Loucy (cell line): ENCODE results near the gene ODAM.
"Not testable (repeated sequence)": the region's sequence is repeated elsewhere in the genome, so short reads cannot be mapped to it uniquely, and the experiment has no call there.

Experiments
- H2AFZ ChIP-seq: fragments of 200-600 bp; sonication (generic); 2 replicates; pipeline ENCODE4 v1.6.0; 2016; ENCODE audit warnings: antibody characterized with exemption, mild to moderate bottlenecking, low read length, moderate library complexity
- H3F3A ChIP-seq: fragments of 200-600 bp; 2 replicates; pipeline ENCODE4 v1.6.0; 2016; ENCODE audit warnings: antibody characterized with exemption, low read depth, mild to moderate bottlenecking
- H3K27me3 ChIP-seq: fragments of 200-600 bp; sonication (generic); 2 replicates; pipeline ENCODE4 v1.6.1; 2014; ENCODE audit warnings: low read length, mild to moderate bottlenecking; ENCODE audit not compliant: insufficient read depth, poor library complexity, severe bottlenecking
- H3K36me3 ChIP-seq: fragments of 200-600 bp; sonication (generic); 2 replicates; pipeline ENCODE4 v1.6.1; 2016; ENCODE audit warnings: low read length; ENCODE audit not compliant: insufficient read depth
- H3K4me1 ChIP-seq: fragments of 200-600 bp; sonication (generic); 2 replicates; pipeline ENCODE4 v1.5.1; 2014; ENCODE audit warnings: low read length, mild to moderate bottlenecking; ENCODE audit not compliant: insufficient read depth, poor library complexity, severe bottlenecking
- H3K4me2 ChIP-seq: fragments of 200-600 bp; sonication (generic); 2 replicates; pipeline ENCODE4 v1.6.0; 2014; ENCODE audit warnings: antibody characterized with exemption, low read length, low read depth, mild to moderate bottlenecking; ENCODE audit not compliant: poor library complexity, severe bottlenecking
- H3K4me3 ChIP-seq: fragments of 200-600 bp; sonication (generic); 2 replicates; pipeline ENCODE4 v1.5.1; 2014; ENCODE audit warnings: low read length, mild to moderate bottlenecking, mixed read lengths; ENCODE audit not compliant: poor library complexity, severe bottlenecking
- H3K79me2 ChIP-seq: fragments of 200-600 bp; sonication (generic); 2 replicates; pipeline ENCODE4 v1.6.1; 2014; ENCODE audit warnings: low read length; ENCODE audit not compliant: insufficient read depth
- H3K9ac ChIP-seq: fragments of 200-600 bp; sonication (generic); 2 replicates; pipeline ENCODE4 v1.6.0; 2014; ENCODE audit warnings: mild to moderate bottlenecking, low read depth, low read length, moderate library complexity; ENCODE audit not compliant: poor library complexity, severe bottlenecking
- H3K9me2 ChIP-seq: fragments of 200-600 bp; sonication (generic); replicated peaks from 2 replicates; pipeline ENCODE4 v1.6.1; 2016; ENCODE audit warnings: low read depth, low read length, mixed read lengths
- H3K9me3 ChIP-seq: fragments of 200-600 bp; sonication (generic); 2 replicates; pipeline ENCODE4 v1.6.1; 2014; ENCODE audit warnings: mild to moderate bottlenecking, antibody characterized with exemption, low read length, low read depth; ENCODE audit not compliant: insufficient read depth
- H4K20me1 ChIP-seq: fragments of 200-600 bp; sonication (generic); 2 replicates; pipeline ENCODE4 v1.6.0; 2014; ENCODE audit warnings: antibody characterized with exemption, low read length, mild to moderate bottlenecking; ENCODE audit not compliant: insufficient read depth, poor library complexity, severe bottlenecking
- EZH2phosphoT487 ChIP-seq: fragments of 200-600 bp; IDR thresholded peaks from 2 replicates; pipeline ENCODE4 v1.6.1; 2018; ENCODE audit warnings: antibody characterized with exemption, mild to moderate bottlenecking, moderate library complexity, borderline replicate concordance
- TF ChIP-seq, protein P1 (sequence below): fragments of 200-600 bp; sonication (generic); conservative IDR thresholded peaks from 2 replicates; pipeline ENCODE4 v1.5.1; 2014; ENCODE audit warnings: mild to moderate bottlenecking, antibody characterized with exemption, low read length

The ODAM gene

DNA sequence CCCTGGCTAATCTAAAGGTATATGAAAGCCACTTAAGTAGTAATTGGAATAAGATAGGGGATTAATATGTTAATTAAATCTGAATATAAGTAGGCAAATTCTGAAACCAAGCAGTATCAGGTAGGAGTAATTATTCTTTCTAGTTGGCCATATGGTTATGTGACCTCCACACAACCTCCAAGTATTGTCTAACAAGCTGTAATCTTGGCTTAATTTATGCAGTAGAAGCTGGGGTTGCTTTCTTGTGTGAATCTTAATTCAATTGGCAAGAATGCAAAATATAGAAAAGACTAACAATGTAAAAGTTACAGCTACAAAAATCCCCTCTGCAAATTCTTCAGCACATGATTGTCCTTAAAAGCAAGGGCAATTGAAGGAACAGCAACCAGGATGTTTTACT is 20.6 kb downstream of the ODAM start:
- not testable (repeated sequence) for H2AFZ ChIP-seq, H3K79me2 ChIP-seq, H3K9me2 ChIP-seq, H3F3A ChIP-seq, H3K9me3 ChIP-seq, H3K36me3 ChIP-seq, H3K9ac ChIP-seq, H3K27me3 ChIP-seq, H3K4me2 ChIP-seq, H3K4me3 ChIP-seq, H3K4me1 ChIP-seq, H4K20me1 ChIP-seq

DNA sequence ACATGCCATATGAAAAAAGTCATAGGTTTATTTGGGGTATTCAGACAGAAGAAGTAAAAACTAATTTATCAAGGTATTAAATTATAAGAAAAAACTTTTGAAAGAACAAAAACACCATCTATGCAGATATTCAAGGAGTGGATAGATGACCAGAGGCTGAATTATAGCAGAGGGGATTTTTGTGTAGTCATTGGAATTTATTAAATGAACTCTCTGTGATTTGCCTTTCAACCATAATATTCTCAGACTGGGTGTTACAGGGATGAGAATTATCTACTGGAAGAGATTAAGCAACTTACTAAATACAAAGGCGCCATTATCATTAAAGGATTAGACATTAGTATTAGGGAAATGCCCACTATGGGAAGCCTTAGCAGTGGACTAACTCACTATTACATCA is 21.0 kb downstream of the ODAM start:
- H4K20me1 ChIP-seq, H3K36me3 ChIP-seq: not testable (repeated sequence)

DNA sequence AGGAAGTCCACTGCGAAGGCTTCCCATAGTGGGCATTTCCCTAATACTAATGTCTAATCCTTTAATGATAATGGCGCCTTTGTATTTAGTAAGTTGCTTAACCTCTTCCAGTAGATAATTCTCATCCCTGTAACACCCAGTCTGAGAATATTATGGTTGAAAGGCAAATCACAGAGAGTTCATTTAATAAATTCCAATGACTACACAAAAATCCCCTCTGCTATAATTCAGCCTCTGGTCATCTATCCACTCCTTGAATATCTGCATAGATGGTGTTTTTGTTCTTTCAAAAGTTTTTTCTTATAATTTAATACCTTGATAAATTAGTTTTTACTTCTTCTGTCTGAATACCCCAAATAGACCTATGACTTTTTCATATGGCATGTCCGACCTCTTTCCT is 25.9 kb downstream of the ODAM start:
- H3K36me3 ChIP-seq, H3K9me3 ChIP-seq, H3K4me1 ChIP-seq, H3K27me3 ChIP-seq, H3K79me2 ChIP-seq, H4K20me1 ChIP-seq, H3K4me3 ChIP-seq, H2AFZ ChIP-seq, H3K4me2 ChIP-seq, H3K9me2 ChIP-seq, H3K9ac ChIP-seq, H3F3A ChIP-seq: not testable (repeated sequence)

More for the DNA sequence above, 21.0 kb downstream of the ODAM start:
- H3K4me2 ChIP-seq, H3K79me2 ChIP-seq, H3K9me3 ChIP-seq, H3K27me3 ChIP-seq, H3K9me2 ChIP-seq, H3K9ac ChIP-seq, H3K4me1 ChIP-seq, H3F3A ChIP-seq, H3K4me3 ChIP-seq, H2AFZ ChIP-seq: not testable (repeated sequence)

DNA sequence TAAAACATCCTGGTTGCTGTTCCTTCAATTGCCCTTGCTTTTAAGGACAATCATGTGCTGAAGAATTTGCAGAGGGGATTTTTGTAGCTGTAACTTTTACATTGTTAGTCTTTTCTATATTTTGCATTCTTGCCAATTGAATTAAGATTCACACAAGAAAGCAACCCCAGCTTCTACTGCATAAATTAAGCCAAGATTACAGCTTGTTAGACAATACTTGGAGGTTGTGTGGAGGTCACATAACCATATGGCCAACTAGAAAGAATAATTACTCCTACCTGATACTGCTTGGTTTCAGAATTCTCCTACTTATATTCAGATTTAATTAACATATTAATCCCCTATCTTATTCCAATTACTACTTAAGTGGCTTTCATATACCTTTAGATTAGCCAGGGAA is 26.3 kb downstream of the ODAM start:
- not testable (repeated sequence) for H3K36me3 ChIP-seq, H3K4me3 ChIP-seq, H2AFZ ChIP-seq, H3K4me1 ChIP-seq, H3K79me2 ChIP-seq, H3K4me2 ChIP-seq, H3K27me3 ChIP-seq, H3K9me2 ChIP-seq, H4K20me1 ChIP-seq, H3K9me3 ChIP-seq, H3K9ac ChIP-seq, H3F3A ChIP-seq

DNA sequence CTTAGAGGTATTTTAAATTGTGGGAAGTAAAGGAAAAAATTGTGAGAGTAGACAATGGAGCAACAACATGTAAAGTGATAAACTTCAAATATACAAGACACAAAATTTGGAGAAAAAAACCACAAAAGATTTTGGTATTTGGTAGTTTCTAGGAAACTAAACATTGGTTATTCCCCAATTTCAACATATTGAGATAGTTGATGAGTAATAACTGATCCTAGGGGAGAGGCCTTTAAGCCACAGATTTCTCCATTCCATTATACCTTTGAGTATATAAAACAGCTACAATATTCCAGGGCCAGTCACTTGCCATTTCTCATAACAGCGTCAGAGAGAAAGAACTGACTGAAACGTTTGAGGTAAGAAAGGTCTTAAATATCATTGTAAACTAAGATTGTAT is 30.3 kb downstream of the ODAM start, which contains the start of gene FDCSP:
Gene FDCSP (plus strand): TSS at position 301 of the 400 bp plus-strand sequence. CDS start 5,071 bp downstream, outside the sequence.
- Histone ChIP-seq H3K9me3 (no peaks in the 10 kb centered on the region), H3K4me1 (no peaks in the 10 kb centered on the region), H3K4me3 (no peak within 1 kb of the TSS), H3K9ac (no peak within 1 kb of the TSS), H3K4me2 (no peak within 1 kb of the TSS), H3K9me2 (no peaks in the 10 kb centered on the region), H2AFZ (no peak within 1 kb of the TSS), H4K20me1 (no peaks in the 10 kb centered on the region), H3F3A (no peaks in the 10 kb centered on the region), H3K27me3 (no peaks in the 10 kb centered on the region), H3K36me3 (no peaks in the 10 kb centered on the region), H3K79me2 (no peaks in the 10 kb centered on the region)
- TF ChIP-seq EZH2phosphoT487: no peak
- TF ChIP-seq, protein P1, sequence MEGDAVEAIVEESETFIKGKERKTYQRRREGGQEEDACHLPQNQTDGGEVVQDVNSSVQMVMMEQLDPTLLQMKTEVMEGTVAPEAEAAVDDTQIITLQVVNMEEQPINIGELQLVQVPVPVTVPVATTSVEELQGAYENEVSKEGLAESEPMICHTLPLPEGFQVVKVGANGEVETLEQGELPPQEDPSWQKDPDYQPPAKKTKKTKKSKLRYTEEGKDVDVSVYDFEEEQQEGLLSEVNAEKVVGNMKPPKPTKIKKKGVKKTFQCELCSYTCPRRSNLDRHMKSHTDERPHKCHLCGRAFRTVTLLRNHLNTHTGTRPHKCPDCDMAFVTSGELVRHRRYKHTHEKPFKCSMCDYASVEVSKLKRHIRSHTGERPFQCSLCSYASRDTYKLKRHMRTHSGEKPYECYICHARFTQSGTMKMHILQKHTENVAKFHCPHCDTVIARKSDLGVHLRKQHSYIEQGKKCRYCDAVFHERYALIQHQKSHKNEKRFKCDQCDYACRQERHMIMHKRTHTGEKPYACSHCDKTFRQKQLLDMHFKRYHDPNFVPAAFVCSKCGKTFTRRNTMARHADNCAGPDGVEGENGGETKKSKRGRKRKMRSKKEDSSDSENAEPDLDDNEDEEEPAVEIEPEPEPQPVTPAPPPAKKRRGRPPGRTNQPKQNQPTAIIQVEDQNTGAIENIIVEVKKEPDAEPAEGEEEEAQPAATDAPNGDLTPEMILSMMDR: no peak
